C4-2B (cell line): Measurements from ENCODE around the gene CASP1.

Source experiments
- ZFX ChIP-seq: fragments of 450-650 bp; IDR thresholded peaks from 2 replicates; pipeline ENCODE4 v1.6.1; 2017
- TF ChIP-seq, protein P1 (sequence below): fragments of 450-650 bp; conservative IDR thresholded peaks from 2 replicates; pipeline ENCODE4 v1.5.1; 2017; ENCODE audit warnings: mild to moderate bottlenecking

DNA sequence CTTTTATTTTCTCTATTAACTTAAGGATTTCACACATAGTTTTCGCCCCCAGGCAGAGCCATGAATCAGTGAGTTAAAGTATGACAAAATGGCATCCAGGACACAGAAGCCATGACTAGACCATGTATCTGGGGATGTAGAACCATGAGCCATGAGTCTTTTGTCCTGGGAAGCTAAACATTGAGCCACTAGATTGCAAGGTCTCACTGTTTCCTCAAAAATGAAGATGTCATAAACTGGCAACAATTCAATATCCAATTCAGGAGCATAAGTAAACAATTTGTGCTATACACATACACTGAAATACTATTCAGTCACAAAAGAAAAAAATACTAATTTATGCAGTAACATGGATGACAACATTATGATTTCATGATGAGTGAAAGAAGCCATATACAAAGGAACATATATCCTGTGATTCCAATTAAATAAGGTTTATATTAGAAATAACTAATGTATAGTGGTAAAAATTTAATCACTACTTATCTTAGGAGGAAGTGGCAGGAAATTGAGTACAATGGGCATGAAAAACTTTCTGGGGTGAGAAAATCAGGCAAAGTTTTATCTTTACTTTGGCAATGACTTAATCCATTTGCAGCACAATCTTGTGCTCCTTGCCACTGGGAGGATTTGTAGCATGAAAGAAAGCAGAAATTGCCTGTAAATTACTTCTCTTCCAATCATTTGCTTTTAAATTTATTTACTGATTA is 38.7 kb upstream of the CASP1 start:
- TF ChIP-seq, protein P1, sequence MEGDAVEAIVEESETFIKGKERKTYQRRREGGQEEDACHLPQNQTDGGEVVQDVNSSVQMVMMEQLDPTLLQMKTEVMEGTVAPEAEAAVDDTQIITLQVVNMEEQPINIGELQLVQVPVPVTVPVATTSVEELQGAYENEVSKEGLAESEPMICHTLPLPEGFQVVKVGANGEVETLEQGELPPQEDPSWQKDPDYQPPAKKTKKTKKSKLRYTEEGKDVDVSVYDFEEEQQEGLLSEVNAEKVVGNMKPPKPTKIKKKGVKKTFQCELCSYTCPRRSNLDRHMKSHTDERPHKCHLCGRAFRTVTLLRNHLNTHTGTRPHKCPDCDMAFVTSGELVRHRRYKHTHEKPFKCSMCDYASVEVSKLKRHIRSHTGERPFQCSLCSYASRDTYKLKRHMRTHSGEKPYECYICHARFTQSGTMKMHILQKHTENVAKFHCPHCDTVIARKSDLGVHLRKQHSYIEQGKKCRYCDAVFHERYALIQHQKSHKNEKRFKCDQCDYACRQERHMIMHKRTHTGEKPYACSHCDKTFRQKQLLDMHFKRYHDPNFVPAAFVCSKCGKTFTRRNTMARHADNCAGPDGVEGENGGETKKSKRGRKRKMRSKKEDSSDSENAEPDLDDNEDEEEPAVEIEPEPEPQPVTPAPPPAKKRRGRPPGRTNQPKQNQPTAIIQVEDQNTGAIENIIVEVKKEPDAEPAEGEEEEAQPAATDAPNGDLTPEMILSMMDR = no peak
- TF ChIP-seq ZFX = no peak
